ENCODE data around the gene ABCA1.

ABCA1 gene

DNA sequence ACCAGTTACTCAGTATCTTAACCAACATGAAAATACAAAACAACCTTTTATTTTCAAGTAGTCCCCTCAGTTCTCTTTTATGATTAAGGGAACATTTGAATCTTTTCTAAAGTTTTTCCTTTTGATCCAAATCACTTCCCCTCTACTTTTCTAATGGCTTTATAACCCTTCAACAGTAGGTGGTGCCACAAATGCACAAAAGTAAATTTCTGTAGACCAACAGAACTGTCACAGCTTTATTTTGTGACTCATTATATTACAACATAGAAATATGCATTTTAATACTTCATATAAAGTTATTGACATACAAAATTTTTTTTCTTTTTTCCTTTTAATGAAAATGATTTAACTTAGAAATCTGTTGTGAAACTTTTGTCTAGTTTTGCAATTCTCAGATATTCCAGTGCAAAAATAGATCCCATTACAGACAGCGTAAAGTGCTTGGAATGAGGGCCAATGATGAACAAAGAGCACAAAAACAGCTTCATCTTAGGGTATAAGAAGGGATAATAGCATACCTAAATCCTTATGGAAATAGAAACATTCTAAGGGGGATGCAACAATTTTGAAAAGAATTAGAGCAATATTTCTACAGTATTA lies 147.1 kb downstream of the ABCA1 start:
- DNase-seq (ENCODE audit: low read depth), result peak; percentile 49
- no peak overlapping the region for H3K4me3 ChIP-seq (replicated peaks; ENCODE audit: low read depth, low read length)
- TF ChIP-seq, protein P1, sequence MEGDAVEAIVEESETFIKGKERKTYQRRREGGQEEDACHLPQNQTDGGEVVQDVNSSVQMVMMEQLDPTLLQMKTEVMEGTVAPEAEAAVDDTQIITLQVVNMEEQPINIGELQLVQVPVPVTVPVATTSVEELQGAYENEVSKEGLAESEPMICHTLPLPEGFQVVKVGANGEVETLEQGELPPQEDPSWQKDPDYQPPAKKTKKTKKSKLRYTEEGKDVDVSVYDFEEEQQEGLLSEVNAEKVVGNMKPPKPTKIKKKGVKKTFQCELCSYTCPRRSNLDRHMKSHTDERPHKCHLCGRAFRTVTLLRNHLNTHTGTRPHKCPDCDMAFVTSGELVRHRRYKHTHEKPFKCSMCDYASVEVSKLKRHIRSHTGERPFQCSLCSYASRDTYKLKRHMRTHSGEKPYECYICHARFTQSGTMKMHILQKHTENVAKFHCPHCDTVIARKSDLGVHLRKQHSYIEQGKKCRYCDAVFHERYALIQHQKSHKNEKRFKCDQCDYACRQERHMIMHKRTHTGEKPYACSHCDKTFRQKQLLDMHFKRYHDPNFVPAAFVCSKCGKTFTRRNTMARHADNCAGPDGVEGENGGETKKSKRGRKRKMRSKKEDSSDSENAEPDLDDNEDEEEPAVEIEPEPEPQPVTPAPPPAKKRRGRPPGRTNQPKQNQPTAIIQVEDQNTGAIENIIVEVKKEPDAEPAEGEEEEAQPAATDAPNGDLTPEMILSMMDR (IDR thresholded peaks at IDR 0.05; ENCODE audit: low read length, missing control alignments), result peak; percentile 46

- no peak overlapping the region for H3K4me3 ChIP-seq (replicated peaks; ENCODE audit: low read depth, low read length)
- TF ChIP-seq, protein P1 (IDR thresholded peaks at IDR 0.05; ENCODE audit: low read length, missing control alignments), result no peak
- DNase-seq (ENCODE audit: low read depth), result no peak
Measured at GRCh38 chr9:104779946-104780535, 147.9 kb downstream of the ABCA1 start.

GRCh38 chr9:104779334-104779733 lies 148.6 kb downstream of the ABCA1 start:
- TF ChIP-seq, protein P1 (IDR thresholded peaks at IDR 0.05; ENCODE audit: low read length, missing control alignments), result no peak

DNA sequence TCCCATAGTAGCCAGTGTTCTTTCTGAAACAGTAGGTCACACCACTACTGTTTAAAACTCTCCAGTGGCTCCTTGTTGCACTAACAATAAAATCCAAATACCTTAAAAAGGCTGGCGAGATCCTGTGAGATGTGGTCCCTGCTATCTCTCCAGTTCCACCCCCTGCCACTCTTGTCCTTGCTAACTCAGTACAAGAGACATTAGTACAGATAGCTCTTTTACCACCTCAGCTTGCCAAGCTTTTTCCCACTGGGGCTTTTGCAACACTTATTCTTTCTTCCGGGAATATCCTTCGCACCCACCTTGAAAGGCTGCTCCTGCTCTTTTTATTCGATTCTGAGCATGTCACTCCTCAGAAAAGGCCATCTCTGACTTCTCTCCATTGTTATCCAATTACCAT lies 149.2 kb downstream of the ABCA1 start:
- TF ChIP-seq, protein P1 (IDR thresholded peaks at IDR 0.05; ENCODE audit: low read length, missing control alignments), result no peak
- no peak for DNase-seq (ENCODE audit: low read depth)
- no peak overlapping the region for H3K4me3 ChIP-seq (replicated peaks; ENCODE audit: low read depth, low read length)

More at GRCh38 chr9:104779334-104779733, 148.6 kb downstream of the ABCA1 start:
- no peak overlapping the region for H3K4me3 ChIP-seq (replicated peaks; ENCODE audit: low read depth, low read length)
- DNase-seq (ENCODE audit: low read depth), result no peak

DNA sequence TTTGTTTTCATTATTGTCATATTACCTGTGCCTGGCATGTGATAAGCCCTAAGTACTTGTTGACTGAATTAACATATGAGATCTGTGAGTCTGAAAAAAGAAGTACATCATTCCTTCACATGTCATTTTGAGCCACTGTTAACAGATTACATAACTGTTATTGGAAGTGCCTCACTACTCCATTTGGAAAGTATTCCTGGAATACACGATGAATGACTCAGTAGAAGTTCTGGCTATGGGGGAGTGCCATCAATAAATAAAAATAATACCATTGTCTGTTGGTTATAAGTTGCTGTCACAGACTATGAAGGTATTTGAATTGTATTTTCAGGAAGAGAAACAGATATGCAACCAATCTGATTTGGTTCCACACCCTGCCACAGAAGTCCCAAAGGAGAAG lies 151.2 kb downstream of the ABCA1 start:
- DNase-seq (ENCODE audit: low read depth), result peak; percentile 49
- no peak overlapping the region for H3K4me3 ChIP-seq (replicated peaks; ENCODE audit: low read depth, low read length)
- TF ChIP-seq, protein P1 (IDR thresholded peaks at IDR 0.05; ENCODE audit: low read length, missing control alignments), result no peak

- TF ChIP-seq, protein P1 (IDR thresholded peaks at IDR 0.05; ENCODE audit: low read length, missing control alignments), result no peak
- DNase-seq (ENCODE audit: low read depth), result no peak
- H3K4me3 ChIP-seq (replicated peaks; ENCODE audit: low read depth, low read length), result no peak overlapping the region
Measured at GRCh38 chr9:104775976-104776375, 152.0 kb downstream of the ABCA1 start.

DNA sequence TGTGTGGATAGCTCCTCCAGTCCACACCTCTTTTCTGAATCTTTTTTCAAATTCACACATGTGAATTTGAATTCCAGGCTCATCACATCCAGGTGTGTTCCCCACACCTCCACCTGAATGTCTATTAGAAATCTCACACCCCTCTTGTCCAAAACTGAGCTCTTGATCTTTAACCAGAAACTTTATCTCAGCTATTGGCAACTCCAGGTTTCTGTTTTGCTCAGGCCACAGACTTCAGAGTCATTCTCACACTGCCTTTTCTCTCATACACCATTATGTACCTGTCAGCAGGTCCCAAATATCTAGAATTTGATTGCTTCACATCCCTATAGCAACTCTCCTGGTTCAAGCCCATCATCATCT lies 152.4 kb downstream of the ABCA1 start:
- TF ChIP-seq, protein P1 (IDR thresholded peaks at IDR 0.05; ENCODE audit: low read length, missing control alignments), result no peak
- no peak for DNase-seq (ENCODE audit: low read depth)

More for the DNA sequence above, 152.4 kb downstream of the ABCA1 start:
- no peak overlapping the region for H3K4me3 ChIP-seq (replicated peaks; ENCODE audit: low read depth, low read length)

Data from fibroblast of pulmonary artery (primary cell).